ENCODE data around the gene AMOT. TPM values are rescaled to one million over a fixed set of nuclear protein-coding genes. Genes with fewer than 3 reads are reported as not detected.

Gene AMOT
- total RNA-seq, 1 donor from 2014 or later = 108 TPM

DNA sequence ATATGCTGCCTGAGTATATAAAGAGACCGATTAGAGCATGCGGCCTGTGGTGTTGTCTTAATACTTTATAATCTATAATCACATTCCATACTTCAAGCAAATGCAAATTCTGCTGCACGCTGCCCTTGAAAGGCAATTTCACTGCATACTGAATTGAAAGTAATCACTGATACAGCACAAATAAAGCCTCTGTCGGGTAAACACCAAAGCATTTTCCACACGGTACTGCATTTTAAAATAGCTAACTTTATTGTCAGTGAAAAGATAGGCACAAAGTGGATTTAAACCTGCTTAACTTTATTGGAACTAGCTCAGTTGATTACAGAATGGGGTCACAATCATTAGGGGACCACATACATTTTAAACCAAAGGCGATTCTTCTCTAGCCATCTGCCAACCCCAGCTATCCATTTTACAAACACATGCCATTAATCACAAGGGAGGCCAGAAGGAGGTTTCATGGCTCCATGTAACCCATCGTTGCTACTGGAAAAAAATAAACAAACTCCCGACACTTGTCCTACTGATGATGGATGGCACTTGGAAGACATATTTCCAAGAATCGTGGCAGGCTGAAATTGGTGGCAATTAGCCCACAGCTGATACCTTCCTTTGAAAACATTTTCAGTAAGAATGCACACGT, 65.9 kb downstream of the AMOT start:
- Mint-ChIP-seq H3K27ac (ENCODE audit: unreplicated experiment) (no peak overlapping the region), H3K36me3 (ENCODE audit: low read depth) (peaks cover 21% of the 10 kb centered on the region), H3K4me1 (no peaks in the 10 kb centered on the region), H3K9me3 (no peaks in the 10 kb centered on the region), H3K4me3 (no peak overlapping the region), H3K27me3 (ENCODE audit: low read depth) (no peaks in the 10 kb centered on the region)
- DNase-seq (ENCODE audit: low read depth, low spot score) = no peak
- TF ChIP-seq, protein P1, sequence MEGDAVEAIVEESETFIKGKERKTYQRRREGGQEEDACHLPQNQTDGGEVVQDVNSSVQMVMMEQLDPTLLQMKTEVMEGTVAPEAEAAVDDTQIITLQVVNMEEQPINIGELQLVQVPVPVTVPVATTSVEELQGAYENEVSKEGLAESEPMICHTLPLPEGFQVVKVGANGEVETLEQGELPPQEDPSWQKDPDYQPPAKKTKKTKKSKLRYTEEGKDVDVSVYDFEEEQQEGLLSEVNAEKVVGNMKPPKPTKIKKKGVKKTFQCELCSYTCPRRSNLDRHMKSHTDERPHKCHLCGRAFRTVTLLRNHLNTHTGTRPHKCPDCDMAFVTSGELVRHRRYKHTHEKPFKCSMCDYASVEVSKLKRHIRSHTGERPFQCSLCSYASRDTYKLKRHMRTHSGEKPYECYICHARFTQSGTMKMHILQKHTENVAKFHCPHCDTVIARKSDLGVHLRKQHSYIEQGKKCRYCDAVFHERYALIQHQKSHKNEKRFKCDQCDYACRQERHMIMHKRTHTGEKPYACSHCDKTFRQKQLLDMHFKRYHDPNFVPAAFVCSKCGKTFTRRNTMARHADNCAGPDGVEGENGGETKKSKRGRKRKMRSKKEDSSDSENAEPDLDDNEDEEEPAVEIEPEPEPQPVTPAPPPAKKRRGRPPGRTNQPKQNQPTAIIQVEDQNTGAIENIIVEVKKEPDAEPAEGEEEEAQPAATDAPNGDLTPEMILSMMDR (conservative IDR thresholded peaks at IDR 0.05) = no peak

DNA sequence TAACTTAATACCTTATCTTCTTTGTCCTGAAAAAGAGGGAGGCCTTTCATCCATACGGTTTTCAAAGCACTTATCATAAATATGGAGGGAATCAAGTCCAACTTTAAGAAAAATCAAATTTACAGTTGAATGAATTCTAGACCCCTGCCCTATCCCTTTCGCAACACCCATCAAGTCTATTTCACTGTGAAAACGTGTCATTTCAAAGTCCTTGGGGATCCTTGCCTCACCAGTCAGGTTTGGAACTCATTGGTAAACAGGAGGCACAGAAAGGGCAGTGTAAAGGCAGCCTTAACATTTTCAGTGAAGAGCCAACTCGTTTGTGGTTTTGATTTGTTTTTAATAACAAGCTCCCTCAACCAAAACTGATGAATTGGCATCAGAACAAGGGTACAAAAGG, 66.5 kb downstream of the AMOT start:
- no peaks in the 10 kb centered on the region for H3K4me1 Mint-ChIP-seq
- peaks cover 21% of the 10 kb centered on the region for H3K36me3 Mint-ChIP-seq (ENCODE audit: low read depth)
- H3K27ac Mint-ChIP-seq (ENCODE audit: unreplicated experiment) = no peak overlapping the region
- no peaks in the 10 kb centered on the region for H3K27me3 Mint-ChIP-seq (ENCODE audit: low read depth)
- TF ChIP-seq, protein P1 (conservative IDR thresholded peaks at IDR 0.05) = no peak
- DNase-seq (ENCODE audit: low read depth, low spot score) = no peak
- no peak overlapping the region for H3K4me3 Mint-ChIP-seq
- no peaks in the 10 kb centered on the region for H3K9me3 Mint-ChIP-seq

DNA sequence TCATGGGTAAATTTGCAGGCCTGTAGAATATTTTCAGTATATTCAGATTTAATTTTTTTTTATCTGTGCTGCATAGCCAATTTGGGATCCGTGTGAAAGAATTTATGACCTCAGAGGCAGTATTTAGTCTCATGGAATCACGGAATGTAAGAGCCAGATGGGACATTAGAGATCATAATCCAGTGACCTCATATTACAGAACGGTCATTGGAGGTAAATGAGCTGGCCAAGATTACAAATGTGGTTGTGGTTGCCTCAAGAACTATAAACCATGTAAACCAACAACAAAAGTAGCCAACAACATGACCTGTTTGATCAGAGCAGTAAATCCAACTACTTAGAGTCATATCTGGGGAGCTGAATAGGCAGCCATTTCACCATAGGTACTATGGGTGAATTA, 71.6 kb downstream of the AMOT start:
- Mint-ChIP-seq H3K36me3 (ENCODE audit: low read depth) (peaks cover 12% of the 10 kb centered on the region), H3K27me3 (ENCODE audit: low read depth) (no peaks in the 10 kb centered on the region), H3K4me1 (no peaks in the 10 kb centered on the region), H3K27ac (ENCODE audit: unreplicated experiment) (no peak overlapping the region), H3K9me3 (no peaks in the 10 kb centered on the region), H3K4me3 (no peak overlapping the region)
- DNase-seq (ENCODE audit: low read depth, low spot score) = no peak
- TF ChIP-seq, protein P1 (conservative IDR thresholded peaks at IDR 0.05) = no peak

DNA sequence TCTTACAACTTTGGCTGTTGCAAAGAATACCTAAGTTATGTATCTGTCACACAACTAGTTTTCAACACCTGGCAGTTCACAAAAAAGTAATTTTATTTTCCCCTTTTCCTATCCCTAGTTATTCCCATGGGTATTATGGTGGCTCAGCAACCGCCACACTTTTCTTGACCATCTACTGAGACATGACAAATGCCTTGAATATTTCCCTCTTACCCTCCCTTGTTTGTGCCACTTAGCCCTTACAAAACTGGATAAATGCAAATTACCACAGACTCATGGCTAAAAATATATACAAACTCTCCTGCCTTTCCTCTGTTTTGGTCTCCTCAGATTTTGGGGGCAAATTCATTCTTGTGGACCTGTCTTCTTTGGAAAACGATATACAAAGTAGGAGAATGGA, 72.1 kb downstream of the AMOT start:
- peaks cover 12% of the 10 kb centered on the region for H3K36me3 Mint-ChIP-seq (ENCODE audit: low read depth)
- no peaks in the 10 kb centered on the region for H3K27me3 Mint-ChIP-seq (ENCODE audit: low read depth)
- H3K4me3 Mint-ChIP-seq = no peak overlapping the region
- H3K9me3 Mint-ChIP-seq = no peaks in the 10 kb centered on the region
- DNase-seq (ENCODE audit: low read depth, low spot score) = no peak
- no peaks in the 10 kb centered on the region for H3K4me1 Mint-ChIP-seq
- no peak overlapping the region for H3K27ac Mint-ChIP-seq (ENCODE audit: unreplicated experiment)
- TF ChIP-seq, protein P1 (conservative IDR thresholded peaks at IDR 0.05) = no peak

DNA sequence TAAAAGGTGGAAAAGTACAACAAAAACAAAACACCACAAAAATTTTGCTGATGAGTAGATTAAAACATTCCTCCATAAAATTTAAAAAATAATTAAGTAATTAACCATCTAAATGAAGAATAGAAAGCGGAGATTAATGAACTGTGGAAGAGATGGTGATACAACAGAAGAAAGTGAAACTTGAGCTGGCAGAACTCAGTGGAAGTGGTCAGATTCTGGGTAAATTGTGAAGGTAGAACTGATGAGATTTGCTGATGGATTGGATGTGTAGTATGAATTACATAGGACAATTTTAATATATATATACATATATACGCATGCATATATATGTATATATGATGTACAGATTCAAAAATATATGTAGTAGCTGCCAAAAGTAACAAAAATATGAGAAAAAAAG, 73.9 kb downstream of the AMOT start:
- H3K27ac Mint-ChIP-seq (ENCODE audit: unreplicated experiment) = no peak overlapping the region
- no peaks in the 10 kb centered on the region for H3K9me3 Mint-ChIP-seq
- H3K27me3 Mint-ChIP-seq (ENCODE audit: low read depth) = no peaks in the 10 kb centered on the region
- DNase-seq (ENCODE audit: low read depth, low spot score) = no peak
- H3K4me1 Mint-ChIP-seq = no peaks in the 10 kb centered on the region
- TF ChIP-seq, protein P1 (conservative IDR thresholded peaks at IDR 0.05) = no peak
- peaks cover 5% of the 10 kb centered on the region for H3K36me3 Mint-ChIP-seq (ENCODE audit: low read depth)
- no peak overlapping the region for H3K4me3 Mint-ChIP-seq
